ENCODE results near the gene SEC24C.

- no peak for TF ChIP-seq GATA3 (IDR thresholded peaks at IDR 0.05; ENCODE audit: low read depth, low read length)
- TF ChIP-seq GATA2 (IDR thresholded peaks at IDR 0.05; ENCODE audit: low read depth, low read length), result no peak
Measured at GRCh38 chr10:73734028-73734720, 10.0 kb upstream of the SEC24C start.

Measured in SH-SY5Y (cell line).